NCI-H82 treated with DMSO at 0.1 percent for 48 hours (cell line): ENCODE results near the gene CNPY3.

Experiments
- DNase-seq: peaks from one replicate; lab custom pipeline; 2025; ENCODE audit not compliant: unreplicated experiment; lab: John Stamatoyannopoulos, UW

The CNPY3 gene

DNA sequence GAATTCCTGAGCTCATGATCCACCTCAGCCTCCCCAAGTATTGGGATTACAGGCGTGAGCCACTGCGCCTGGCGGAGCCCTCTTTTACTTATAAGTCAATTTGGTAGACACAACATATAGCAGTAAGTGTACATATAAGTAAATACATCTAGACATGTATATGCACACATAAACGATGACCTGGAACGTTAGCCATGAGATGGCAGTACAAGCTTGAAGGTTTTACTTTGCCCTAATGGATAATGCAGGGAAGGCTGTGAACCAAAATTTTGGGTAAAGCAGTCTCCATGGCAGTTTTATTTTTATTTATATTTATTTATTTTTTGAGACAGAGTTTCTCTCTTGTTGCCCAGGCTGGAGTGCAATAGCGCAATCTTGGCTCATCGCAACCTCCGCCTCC is 28.8 kb downstream of the CNPY3 start:
- no peak for DNase-seq

DNA sequence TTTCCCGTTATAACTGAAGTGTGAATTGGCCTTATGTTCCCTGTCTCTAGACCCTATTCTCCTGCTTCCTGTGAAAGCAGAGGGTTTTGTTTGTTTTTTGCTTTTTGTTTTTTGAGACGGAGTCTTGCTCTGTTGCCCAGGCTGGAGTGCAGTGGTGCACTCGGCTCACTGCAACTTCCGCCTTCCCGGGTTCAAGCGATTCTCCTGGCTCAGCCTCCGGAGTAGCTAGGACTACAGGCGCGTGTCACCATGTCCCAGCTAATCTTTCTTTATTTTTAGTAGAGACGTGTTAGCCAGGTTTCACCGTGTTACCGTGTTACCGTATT is 30.6 kb downstream of the CNPY3 start:
- no peak for DNase-seq

DNA sequence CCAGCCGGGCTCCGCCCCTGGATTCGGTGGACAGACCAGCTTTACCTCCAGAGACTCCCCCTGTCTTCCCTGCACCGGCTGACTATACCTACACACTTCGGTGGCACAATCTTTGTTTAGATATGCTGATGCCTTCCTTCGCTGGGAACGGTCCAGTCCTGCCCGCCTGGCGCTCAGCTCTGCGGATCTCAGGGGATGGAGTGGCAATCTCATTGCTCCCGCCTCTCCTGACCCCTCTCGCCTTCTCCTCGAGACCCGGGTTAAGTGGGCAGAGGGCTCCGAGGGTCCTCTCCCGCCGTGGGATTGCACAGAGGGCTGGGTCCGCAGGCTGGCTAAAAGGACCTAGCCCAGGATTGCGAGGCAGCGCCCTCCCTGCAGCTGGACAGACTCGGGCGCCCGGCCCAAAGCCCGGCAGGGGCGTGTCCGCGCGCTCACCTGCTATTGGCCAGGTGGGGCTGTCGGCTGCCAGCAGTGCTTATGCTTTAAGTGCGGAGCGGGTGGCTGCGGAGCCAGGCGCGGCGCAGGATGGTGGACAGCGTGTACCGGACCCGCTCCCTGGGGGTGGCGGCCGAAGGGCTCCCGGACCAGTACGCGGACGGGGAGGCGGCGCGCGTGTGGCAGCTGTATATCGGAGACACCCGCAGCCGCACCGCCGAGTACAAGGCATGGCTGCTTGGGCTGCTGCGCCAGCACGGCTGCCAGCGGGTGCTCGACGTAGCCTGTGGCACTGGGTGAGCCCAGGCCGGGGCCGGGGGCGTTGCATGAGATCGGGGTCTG is 31.2 kb downstream of the CNPY3 start, which contains the start of gene GNMT:
TSS of gene GNMT (plus strand) at position 512 of the 777 bp plus-strand sequence. CDS start at position 526, 14 bp downstream.
- no peak for DNase-seq

DNA sequence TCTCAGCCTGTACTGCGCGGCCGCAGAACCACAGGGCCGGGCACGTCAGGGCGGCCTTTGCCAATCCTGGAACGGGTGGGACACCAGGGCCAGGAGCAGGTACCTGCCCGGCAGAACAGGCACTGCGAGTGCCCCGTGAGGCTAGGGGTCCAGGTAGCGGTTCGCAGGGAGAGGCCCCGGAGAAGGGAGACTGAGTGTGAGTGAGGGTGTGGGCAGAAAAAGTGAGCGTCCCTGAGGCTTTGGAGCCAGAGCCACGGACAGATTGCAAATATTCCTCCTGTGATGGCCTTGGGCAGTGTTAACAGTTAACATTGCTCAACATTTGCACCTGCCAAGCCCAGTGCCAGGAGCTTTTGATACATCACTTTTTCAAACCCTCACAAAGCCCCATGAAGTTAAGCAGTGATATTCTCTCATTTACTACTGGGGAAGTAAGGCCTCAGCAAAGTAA is 31.8 kb downstream of the CNPY3 start:
- no peak for DNase-seq

DNA sequence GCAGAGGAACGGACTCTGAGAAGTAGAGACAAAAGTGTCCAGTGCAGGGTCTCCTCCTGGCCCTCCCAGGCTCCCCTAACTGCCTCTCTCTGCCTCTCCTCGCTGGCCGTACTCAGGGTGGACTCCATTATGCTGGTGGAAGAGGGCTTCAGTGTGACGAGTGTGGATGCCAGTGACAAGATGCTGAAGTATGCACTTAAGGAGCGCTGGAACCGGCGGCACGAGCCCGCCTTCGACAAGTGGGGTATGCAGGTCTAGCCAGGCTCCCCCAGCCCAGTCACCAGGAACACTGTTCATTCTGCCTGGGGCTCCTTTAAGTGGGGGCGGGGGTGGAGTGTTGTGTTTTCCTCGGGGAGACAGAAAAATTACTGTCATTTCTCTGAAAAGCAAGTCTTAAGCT is 32.8 kb downstream of the CNPY3 start:
- no peak for DNase-seq

DNA sequence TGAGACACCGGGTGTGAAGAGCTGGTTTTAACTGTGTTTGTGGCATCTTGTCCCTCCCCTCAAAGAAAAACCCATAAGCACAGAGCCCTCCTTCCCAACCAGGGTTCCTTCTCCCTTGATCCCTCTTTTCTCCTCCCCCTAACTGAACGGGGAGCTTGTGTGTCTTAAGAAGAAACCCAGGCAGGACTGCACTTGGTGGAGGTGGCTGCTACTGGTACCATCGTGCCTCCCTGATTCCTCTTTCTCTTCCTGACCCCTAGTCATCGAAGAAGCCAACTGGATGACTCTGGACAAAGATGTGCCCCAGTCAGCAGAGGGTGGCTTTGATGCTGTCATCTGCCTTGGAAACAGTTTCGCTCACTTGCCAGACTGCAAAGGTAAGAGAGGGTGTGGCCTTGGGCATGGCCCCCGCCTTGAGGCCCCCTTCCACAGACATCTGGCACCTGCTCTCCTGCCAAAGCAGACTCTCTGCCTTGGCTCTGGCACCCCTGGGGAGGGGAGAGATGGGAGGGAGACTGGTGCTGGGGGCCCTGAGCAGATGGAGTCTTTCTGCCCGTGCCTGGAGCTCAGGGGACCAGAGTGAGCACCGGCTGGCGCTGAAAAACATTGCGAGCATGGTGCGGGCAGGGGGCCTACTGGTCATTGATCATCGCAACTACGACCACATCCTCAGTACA is 33.4 kb downstream of the CNPY3 start:
- DNase-seq, result no peak

DNA sequence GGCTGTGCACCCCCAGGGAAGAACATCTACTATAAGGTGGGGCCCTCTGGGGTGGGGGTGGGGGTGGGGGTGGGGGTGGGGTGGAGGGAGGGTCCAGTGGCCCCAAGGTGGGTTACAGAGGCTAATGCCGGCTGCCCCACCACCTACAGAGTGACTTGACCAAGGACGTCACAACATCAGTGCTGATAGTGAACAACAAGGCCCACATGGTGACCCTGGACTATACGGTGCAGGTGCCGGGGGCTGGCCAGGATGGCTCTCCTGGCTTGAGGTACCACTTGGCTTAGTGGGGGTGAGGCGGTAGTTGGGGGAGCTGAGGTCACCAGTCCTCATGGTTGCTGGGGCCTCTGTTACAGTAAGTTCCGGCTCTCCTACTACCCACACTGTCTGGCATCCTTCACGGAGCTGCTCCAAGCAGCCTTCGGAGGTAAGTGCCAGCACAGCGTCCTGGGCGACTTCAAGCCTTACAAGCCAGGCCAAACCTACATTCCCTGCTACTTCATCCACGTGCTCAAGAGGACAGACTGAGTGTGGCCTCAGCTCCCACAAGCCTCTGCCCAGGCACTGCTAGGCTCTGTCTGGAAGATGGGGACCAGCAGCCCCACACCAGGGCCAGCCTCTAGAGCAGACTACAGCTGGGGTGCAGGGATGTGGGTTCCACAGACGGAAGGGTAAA is 34.0 kb downstream of the CNPY3 start:
- no peak for DNase-seq

DNA sequence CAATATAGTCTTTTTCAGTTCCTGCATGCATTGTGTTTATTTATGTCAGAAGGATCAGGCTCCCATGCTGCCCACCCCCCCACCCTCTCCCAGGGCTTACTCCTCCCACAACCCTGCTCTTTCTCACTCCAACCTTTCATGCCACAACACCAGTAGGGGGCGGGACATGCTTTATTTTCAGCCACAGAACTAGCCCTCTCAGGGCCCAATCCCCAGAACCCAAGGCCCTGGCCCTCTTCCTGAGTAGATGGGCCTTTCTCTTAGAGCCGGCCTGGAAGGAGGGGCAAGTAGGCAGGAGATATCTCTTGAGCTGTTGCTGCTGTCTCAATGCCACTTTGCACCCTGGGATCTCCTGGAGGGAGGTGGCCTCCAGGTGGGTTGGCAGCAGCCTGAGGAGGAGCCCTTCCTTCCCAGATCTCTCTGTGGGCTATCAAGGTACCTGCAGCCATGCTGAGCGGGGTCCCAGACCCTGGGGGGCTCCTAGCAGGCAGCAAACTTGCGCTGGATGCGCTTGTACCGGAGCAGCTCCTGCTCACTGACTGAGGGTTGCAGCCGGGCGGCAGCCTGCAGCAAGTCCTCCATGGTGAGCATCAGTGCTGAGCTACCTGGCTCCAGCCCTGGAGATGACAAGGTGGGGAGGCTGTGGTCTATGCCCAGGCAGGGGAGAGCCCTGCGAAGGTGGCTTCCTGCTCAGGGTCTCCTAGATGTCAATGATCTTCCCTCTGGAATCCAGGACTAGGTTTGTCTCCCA is 34.8 kb downstream of the CNPY3 start:
- DNase-seq, result peak; percentile 40

DNA sequence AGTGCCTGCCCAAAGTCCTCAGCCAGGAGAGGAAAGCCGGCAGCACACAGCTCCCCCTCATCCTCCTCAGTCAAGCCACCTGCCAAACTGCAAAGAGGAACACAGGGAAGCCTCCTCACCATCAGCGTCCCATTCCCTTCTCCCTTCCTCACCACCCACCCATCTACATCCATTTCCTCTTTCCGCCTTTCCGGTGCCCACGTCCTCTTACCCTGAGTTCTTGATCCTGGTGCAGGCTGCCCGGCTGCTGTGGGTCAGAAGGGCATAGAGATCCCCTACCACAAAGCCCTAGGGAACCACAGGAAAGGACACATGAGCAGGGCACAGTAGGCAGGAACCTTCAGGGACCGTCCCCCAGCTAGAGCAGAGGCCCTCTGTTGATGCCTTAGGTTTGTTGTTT is 37.3 kb downstream of the CNPY3 start:
- no peak for DNase-seq

DNA sequence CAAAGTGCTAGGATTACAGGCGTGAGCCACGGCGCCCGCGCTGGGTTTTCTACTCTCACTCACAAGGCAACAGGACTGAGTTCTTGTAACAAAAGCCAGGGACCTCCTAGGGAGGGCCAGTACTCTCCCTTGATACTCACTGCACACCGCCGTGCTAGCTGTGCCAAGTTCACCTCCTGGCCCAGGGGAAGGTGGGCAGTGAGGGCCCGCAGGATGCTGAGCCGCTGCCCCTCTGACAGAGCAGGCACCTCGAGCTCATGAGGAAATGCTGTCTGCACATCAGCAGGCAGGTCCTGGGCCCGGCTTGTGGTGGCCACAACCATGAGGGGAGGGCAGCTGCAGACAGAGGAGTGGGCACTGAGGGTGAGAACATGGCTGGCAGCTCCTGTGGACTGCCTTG is 37.9 kb downstream of the CNPY3 start:
- DNase-seq, result no peak

DNA sequence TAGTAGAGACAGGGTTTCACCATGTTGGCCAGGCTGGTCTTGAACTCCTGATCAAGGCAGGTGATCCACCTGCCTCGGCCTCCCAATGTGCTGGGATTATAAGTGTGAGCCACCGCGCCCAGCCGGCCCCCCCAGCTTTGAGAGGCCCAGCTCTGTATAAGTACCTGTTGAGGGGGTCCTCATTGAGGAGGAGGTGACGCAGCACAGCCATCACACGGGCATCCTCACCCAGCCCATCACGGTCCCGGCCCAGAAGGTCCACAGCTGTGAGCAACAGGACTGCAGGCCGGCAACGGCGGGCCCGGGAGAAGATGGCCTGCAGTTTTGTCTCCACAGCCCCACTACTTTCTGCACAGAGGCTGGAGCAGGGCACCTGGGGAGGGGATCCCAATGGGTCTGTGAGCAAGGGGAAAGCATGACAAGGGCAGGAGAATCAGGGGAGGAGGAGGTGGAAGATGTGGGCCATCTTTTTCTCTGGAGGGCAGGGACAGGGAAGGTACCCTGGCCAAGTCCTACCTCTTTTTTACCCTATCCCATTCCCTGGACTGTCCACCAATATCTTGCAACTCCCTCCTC is 38.9 kb downstream of the CNPY3 start:
- no peak for DNase-seq

DNA sequence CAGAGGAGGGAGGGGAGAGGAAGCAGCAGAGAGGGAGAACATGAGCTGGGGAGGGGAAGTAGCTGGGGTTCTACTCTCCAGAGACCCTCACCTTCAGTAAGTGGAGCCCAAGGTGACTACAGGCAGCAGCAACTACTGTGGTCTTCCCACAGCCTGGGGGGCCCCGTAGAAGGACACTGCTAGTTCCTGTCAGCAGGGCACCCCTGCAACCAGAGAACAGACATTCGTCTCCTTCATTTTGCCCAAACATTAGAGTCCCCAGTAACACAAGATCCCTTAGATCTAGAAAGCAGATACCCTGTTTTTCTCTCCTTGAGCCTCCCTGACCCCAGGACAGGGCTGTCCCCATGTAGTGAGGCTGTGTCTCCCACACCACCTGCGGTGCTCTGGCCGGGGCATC is 39.5 kb downstream of the CNPY3 start:
- DNase-seq, result no peak

DNA sequence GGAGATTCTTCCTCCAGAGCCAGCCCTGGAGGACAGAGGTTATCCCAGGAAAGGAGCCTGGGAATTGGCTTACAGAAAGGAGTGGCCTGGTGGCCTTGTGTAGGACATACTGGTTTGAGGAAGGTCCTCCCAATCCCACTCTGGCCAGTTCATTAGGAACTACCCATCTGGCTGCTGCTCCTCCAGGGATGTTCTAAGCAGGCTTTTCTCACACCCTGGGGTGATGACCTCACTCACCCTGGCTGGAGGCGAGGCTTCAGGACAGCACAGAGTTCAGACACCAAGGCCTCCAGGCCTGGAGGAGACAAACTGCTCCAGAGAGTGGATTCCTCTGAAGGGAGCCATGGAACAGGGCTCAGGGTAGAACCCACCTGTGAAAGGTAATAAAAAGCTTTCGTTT is 40.2 kb downstream of the CNPY3 start:
- no peak for DNase-seq

DNA sequence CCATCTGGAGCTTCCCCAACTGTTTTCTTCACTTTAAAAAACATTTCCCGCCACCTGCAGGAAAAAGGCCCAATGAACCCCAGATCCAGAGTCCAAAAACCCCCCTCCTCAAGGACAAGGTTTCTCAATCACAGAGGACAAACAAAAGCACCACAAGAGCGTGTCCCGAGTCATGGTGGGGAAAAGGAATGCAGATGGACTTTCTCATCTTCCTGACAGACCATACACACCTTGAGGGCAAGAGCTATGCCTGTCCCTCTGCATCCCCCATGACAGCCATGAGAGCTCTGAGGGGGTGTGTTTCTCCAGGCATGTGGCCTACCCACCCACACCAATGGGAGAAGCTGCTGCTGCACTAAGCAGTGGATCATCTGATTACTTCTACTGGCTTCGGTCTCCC is 40.7 kb downstream of the CNPY3 start:
- DNase-seq, result no peak

DNA sequence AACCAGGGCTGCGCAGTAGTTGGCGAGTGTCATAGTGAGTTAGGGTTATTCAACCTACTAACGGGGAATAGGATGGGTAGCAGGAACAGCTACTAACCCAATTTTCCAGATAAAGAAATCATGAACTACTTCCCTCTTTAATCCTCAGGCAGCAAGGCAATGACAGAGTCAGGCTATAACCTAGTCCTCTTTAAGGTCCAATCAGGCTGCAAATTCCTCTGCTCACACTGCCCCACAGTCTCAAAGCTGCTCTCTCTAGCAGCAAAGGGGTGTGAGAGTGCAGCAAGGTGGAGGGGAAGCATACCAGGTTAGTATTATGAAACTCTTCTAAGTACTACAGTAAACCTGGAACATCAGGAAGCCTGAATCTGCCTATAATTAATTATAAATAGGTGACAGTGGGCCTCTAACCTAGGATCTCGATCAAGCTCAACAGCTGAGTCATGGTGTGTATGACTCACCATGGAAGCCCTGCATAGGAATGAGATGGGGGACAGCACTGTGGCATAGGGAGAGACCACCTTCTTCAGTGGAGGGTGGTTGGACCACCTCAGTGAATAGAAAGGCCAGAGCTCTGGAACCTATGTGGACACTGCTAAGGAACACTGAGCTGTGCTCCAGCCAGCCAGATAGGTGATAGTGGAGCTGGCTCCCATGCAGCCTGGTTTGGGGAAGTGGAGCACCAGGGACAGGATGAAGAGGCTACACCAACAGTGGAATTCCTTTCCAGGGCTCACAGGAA is 41.8 kb downstream of the CNPY3 start:
- DNase-seq, result no peak

DNA sequence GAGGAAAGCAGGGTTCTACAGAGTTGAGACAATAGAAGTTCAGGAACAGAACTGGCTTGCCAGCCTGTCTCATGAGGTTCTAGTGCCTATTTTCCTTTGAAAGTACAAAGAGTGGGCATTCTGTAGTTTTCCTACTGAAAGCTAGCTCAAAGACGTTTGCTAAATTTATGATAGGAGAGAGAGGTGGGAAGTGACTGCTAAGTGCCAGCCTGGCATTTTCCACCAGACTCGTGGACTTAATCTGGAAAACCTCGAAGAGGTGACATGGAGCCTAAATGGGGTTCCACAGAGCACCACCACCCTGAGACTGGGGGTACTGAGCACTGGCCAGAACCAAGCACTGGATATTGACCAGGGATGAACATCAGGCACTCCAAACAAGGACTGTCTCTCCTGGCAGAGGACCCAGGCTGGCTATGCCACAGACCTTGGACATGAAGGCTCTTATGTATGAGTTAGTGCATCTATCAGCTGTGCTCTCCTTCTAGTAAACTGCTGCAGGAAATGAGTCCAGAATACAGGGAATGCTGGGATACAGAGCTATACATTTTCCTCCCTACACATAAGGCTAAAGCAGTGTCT is 42.6 kb downstream of the CNPY3 start:
- no peak for DNase-seq

DNA sequence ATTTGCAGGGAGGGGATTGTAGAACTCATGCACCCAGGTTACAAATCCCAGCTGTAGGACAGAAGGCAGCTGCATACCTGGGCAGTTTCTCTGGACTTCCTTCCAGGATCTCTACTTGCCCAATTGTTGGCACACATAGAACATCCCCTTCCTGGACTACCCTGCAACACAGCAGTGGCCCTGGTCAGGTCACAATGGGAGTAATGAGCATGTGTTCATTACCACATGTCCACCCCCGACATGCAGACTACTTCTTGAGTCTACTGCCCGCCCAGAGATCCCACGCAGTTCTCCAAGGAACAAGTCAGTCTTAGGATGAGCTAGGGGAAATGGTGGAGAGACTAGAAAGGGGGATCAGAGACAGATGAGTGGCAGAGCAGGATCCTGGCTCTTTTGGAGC is 44.6 kb downstream of the CNPY3 start:
- DNase-seq, result no peak

DNA sequence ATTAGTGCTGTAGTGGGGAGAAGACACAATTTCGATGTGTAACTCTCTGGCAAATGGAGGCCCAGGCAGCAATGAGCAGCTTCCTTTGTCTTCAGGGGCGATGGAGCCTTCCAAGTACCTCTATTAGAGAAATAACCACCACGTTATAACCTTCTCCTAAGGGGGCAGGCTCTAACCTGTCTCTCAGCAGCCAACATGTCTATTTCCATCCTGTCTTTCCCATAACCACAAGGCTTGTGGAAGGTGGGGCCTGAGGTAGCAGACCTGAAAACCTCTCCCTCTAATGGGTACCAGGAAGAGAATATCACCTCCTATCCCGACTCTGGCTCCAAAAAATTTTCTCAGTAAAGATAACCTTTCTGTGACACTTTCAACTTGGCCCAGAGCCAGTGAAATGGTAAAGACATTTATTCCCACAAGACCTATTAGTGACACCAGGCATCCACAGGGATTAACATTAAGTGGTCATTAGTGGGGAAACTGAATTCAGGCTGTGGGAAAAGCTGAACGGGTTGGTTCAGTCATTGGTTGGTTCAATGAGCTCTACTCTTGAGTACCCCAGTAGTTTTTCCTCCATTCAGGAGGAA is 45.7 kb downstream of the CNPY3 start:
- DNase-seq, result peak; percentile 19

DNA sequence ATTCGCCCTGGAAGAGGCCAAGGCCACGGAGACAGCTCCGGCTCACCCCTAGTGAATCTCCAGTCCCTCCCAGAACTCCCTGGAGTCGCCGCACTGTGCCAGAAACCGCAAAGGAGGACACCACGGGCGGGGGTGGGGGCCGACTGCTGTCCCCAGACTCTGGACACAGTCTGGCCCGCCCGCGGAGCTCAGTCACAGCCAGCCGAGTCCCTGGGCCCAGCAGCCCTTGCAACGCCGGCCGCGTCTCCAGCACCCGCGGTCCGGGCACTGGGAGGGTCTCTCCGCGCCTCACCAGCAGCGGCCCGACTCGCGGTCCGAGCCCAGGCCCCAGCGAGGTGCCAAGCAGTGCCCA is 49.2 kb downstream of the CNPY3 start:
- DNase-seq, result no peak
